ENCODE results near the gene CDC37L1.

GRCh38 chr9:4638968-4639367 lies 40.4 kb upstream of the CDC37L1 start:
- TF ChIP-seq EZH2 (IDR thresholded peaks at IDR 0.05; ENCODE audit: borderline replicate concordance, low read length) (no peak), CTCF (IDR thresholded peaks at IDR 0.05; ENCODE audit: low read length) (no peak)
